ENCODE data around the gene OPALIN. TPM values are rescaled to one million over a fixed set of nuclear protein-coding genes. Genes with fewer than 3 reads are reported as not detected.

Gene OPALIN
- total RNA-seq, 1 donor from 2014 or later = not detected

- Histone ChIP-seq H3K36me3 (ENCODE audit: control insufficient read depth, insufficient read depth, low read length) (no peaks in the 10 kb centered on the region), H3K27me3 (ENCODE audit: control insufficient read depth, insufficient read depth, low read length) (no peaks in the 10 kb centered on the region), H3K4me3 (ENCODE audit: low read depth, low read length) (no peak overlapping the region)
- TF ChIP-seq, protein P1, sequence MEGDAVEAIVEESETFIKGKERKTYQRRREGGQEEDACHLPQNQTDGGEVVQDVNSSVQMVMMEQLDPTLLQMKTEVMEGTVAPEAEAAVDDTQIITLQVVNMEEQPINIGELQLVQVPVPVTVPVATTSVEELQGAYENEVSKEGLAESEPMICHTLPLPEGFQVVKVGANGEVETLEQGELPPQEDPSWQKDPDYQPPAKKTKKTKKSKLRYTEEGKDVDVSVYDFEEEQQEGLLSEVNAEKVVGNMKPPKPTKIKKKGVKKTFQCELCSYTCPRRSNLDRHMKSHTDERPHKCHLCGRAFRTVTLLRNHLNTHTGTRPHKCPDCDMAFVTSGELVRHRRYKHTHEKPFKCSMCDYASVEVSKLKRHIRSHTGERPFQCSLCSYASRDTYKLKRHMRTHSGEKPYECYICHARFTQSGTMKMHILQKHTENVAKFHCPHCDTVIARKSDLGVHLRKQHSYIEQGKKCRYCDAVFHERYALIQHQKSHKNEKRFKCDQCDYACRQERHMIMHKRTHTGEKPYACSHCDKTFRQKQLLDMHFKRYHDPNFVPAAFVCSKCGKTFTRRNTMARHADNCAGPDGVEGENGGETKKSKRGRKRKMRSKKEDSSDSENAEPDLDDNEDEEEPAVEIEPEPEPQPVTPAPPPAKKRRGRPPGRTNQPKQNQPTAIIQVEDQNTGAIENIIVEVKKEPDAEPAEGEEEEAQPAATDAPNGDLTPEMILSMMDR (IDR thresholded peaks at IDR 0.05; ENCODE audit: insufficient read depth, low read length, poor library complexity, severe bottlenecking) = no peak
- DNase-seq (ENCODE audit: low read depth) = no peak
These were observed 12.6 kb upstream of the OPALIN start for GRCh38 chr10:96371356-96371755.

- no peak for DNase-seq (ENCODE audit: low read depth)
- Histone ChIP-seq H3K4me3 (ENCODE audit: low read depth, low read length) (no peak overlapping the region), H3K27me3 (ENCODE audit: control insufficient read depth, insufficient read depth, low read length) (no peaks in the 10 kb centered on the region), H3K36me3 (ENCODE audit: control insufficient read depth, insufficient read depth, low read length) (no peaks in the 10 kb centered on the region)
- TF ChIP-seq, protein P1 (IDR thresholded peaks at IDR 0.05; ENCODE audit: insufficient read depth, low read length, poor library complexity, severe bottlenecking) = peak; percentile 80
These were observed 11.9 kb upstream of the OPALIN start for GRCh38 chr10:96370584-96371157.

- no peak for DNase-seq (ENCODE audit: low read depth)
- no peaks in the 10 kb centered on the region for H3K36me3 ChIP-seq (ENCODE audit: control insufficient read depth, insufficient read depth, low read length)
- H3K27me3 ChIP-seq (ENCODE audit: control insufficient read depth, insufficient read depth, low read length) = no peaks in the 10 kb centered on the region
- no peak overlapping the region for H3K4me3 ChIP-seq (ENCODE audit: low read depth, low read length)
- TF ChIP-seq, protein P1 (IDR thresholded peaks at IDR 0.05; ENCODE audit: insufficient read depth, low read length, poor library complexity, severe bottlenecking) = no peak
These were observed 11.2 kb upstream of the OPALIN start for GRCh38 chr10:96369890-96370583.

DNA sequence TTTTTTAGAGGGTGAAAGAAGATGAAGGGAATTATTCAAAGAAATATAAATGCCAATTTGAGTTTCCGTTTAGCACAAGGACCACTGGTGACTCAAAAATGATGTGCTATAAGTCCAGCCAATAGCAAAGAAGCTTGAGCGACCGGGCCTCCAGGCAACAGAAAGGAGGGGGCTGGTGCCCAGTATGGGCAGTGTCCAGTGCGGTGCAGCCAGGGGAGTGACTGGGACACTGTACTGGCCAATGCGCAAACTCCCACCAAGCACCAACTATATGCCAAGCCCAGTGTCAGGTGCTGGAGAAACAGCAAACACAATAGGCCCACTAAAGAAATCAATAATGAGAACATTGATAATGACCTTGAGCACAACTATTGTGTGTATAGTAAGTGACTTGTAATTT, 10.2 kb upstream of the OPALIN start:
- no peaks in the 10 kb centered on the region for H3K36me3 ChIP-seq (ENCODE audit: control insufficient read depth, insufficient read depth, low read length)
- no peaks in the 10 kb centered on the region for H3K27me3 ChIP-seq (ENCODE audit: control insufficient read depth, insufficient read depth, low read length)
- H3K4me3 ChIP-seq (ENCODE audit: low read depth, low read length) = no peak overlapping the region
- DNase-seq (ENCODE audit: low read depth) = no peak
- TF ChIP-seq, protein P1 (IDR thresholded peaks at IDR 0.05; ENCODE audit: insufficient read depth, low read length, poor library complexity, severe bottlenecking) = no peak

GRCh38 chr10:96367470-96367869, 8.7 kb upstream of the OPALIN start:
- no peaks in the 10 kb centered on the region for H3K27me3 ChIP-seq (ENCODE audit: control insufficient read depth, insufficient read depth, low read length)
- TF ChIP-seq, protein P1 (IDR thresholded peaks at IDR 0.05; ENCODE audit: insufficient read depth, low read length, poor library complexity, severe bottlenecking) = no peak
- no peaks in the 10 kb centered on the region for H3K36me3 ChIP-seq (ENCODE audit: control insufficient read depth, insufficient read depth, low read length)
- H3K4me3 ChIP-seq (ENCODE audit: low read depth, low read length) = no peak overlapping the region
- DNase-seq (ENCODE audit: low read depth) = no peak

GRCh38 chr10:96366508-96366907, 7.7 kb upstream of the OPALIN start:
- no peak for DNase-seq (ENCODE audit: low read depth)
- H3K36me3 ChIP-seq (ENCODE audit: control insufficient read depth, insufficient read depth, low read length) = no peaks in the 10 kb centered on the region
- H3K4me3 ChIP-seq (ENCODE audit: low read depth, low read length) = no peak overlapping the region
- no peaks in the 10 kb centered on the region for H3K27me3 ChIP-seq (ENCODE audit: control insufficient read depth, insufficient read depth, low read length)
- TF ChIP-seq, protein P1 (IDR thresholded peaks at IDR 0.05; ENCODE audit: insufficient read depth, low read length, poor library complexity, severe bottlenecking) = no peak

Data from kidney epithelial cell (primary cell).